HepG2 (cell line): Measurements from ENCODE around the gene ZNF23. TPM values are rescaled to one million over a fixed set of nuclear protein-coding genes. Genes with fewer than 3 reads are reported as not detected.

Source experiments
- BCL6 ChIP-seq: IDR thresholded peaks from 2 replicates; pipeline ENCODE4 v1.6.1; 2016; ENCODE audit warnings: missing genetic modification reagents, missing compliant biosample characterization
- CEBPZ ChIP-seq: IDR thresholded peaks from 2 replicates; pipeline ENCODE4 v1.6.1; 2012; ENCODE audit warnings: low read length, improper control_type of control experiment
- ESRRA ChIP-seq: sonication (generic); formaldehyde crosslinking; IDR thresholded peaks from 2 replicates; pipeline ENCODE4 v1.5.1; 2020; ENCODE audit warnings: mild to moderate bottlenecking, low read depth, missing genetic modification reagents
- FOXO1 ChIP-seq: sonication (generic); formaldehyde crosslinking; IDR thresholded peaks from 2 replicates; pipeline ENCODE4 v1.4.0; 2020; ENCODE audit warnings: missing genetic modification reagents
- FUBP1 ChIP-seq: sonication (generic); formaldehyde crosslinking; IDR thresholded peaks from 2 replicates; pipeline ENCODE4 v1.5.1; 2020; ENCODE audit warnings: missing genetic modification reagents, mild to moderate bottlenecking, borderline replicate concordance
- GPN1 ChIP-seq: sonication (generic); formaldehyde crosslinking; IDR thresholded peaks from 2 replicates; pipeline ENCODE4 v1.5.1; 2020; ENCODE audit warnings: missing genetic modification reagents, borderline replicate concordance
- HNF4G ChIP-seq, 2 experiments: sonication (generic) in 1 of 2; formaldehyde crosslinking in 1 of 2; IDR thresholded peaks; 2 replicates each; pipeline versions ENCODE4 v1.4.0 to v1.6.1; 2011 to 2020; ENCODE audit warnings: borderline replicate concordance in 2 of 2, low read depth in 2 of 2, mild to moderate bottlenecking in 2 of 2, low read length in 1 of 2, missing genetic modification reagents in 1 of 2, moderate library complexity in 1 of 2
- MTERF4 ChIP-seq: sonication (generic); formaldehyde crosslinking; IDR thresholded peaks from 2 replicates; pipeline ENCODE4 v1.8.0; 2023; ENCODE audit warnings: mild to moderate bottlenecking, missing genetic modification reagents
- SAFB2 ChIP-seq: sonication (generic); formaldehyde crosslinking; IDR thresholded peaks from 2 replicates; pipeline ENCODE4 v1.5.1; 2020; ENCODE audit warnings: missing genetic modification reagents, low read depth, mild to moderate bottlenecking, borderline replicate concordance
- TBP ChIP-seq: sonication (generic); formaldehyde crosslinking; IDR thresholded peaks from 2 replicates; pipeline ENCODE4 v1.5.0; 2020; ENCODE audit warnings: missing genetic modification reagents
- TBX2 ChIP-seq: sonication (generic); formaldehyde crosslinking; IDR thresholded peaks from 2 replicates; pipeline ENCODE4 v1.5.0; 2020; ENCODE audit warnings: missing genetic modification reagents, mild to moderate bottlenecking, borderline replicate concordance
- THAP7 ChIP-seq: sonication (generic); formaldehyde crosslinking; IDR thresholded peaks from 2 replicates; pipeline ENCODE4 v1.8.1; 2023; ENCODE audit warnings: mild to moderate bottlenecking, missing genetic modification reagents
- ZNF781 ChIP-seq: sonication (generic); formaldehyde crosslinking; IDR thresholded peaks from 2 replicates; pipeline ENCODE4 v1.5.1; 2020; ENCODE audit warnings: borderline replicate concordance, mild to moderate bottlenecking, missing genetic modification reagents; ENCODE audit errors: not compliant biosample characterization
- polyA plus RNA-seq, 8 experiments: library from polyadenylated mRNA; depleted of rRNA in 3 of 8; stranded (reverse) in 7 of 8; unstranded in 1 of 8; fragments of >200 nt; fragmentation: Illumina TruSeq in 4 of 8; extraction: Trizol in 4 of 8; gene quantifications; 2 replicates each; pipeline versions ENCODE4 v1.2.1 to v1.2.3, GENCODE V29; 2011 to 2016; ENCODE audit warnings: low read depth in 4 of 8, missing spikeins in 1 of 8, mixed read lengths in 1 of 8; ENCODE audit not compliant: insufficient read depth in 1 of 8
- total RNA-seq, 5 experiments: library from RNA; depleted of rRNA; stranded (reverse); fragments of >200 nt; fragmentation: Illumina TruSeq; extraction: Trizol; gene quantifications; 2 replicates each; pipeline ENCODE4 v1.2.3, GENCODE V29; 2016; ENCODE audit warnings: low read depth in 1 of 5
- TF ChIP-seq, protein P1 (sequence below): sonication (generic); formaldehyde crosslinking; conservative IDR thresholded peaks from 2 replicates; pipeline ENCODE4 v1.8.1; 2023; ENCODE audit warnings: missing genetic modification reagents
- TF ChIP-seq, protein P2 (sequence below): sonication (generic); formaldehyde crosslinking; IDR thresholded peaks from 2 replicates; pipeline ENCODE4 v1.9.0; 2022; ENCODE audit warnings: missing genetic modification reagents, mild to moderate bottlenecking, borderline replicate concordance

The ZNF23 gene
- total and polyA plus RNA-seq, 2 of the 13 experiments (the other 11 are each of a cell fraction or from before 2014, with no cell fraction given), result 8.6 to 12.2 TPM

DNA sequence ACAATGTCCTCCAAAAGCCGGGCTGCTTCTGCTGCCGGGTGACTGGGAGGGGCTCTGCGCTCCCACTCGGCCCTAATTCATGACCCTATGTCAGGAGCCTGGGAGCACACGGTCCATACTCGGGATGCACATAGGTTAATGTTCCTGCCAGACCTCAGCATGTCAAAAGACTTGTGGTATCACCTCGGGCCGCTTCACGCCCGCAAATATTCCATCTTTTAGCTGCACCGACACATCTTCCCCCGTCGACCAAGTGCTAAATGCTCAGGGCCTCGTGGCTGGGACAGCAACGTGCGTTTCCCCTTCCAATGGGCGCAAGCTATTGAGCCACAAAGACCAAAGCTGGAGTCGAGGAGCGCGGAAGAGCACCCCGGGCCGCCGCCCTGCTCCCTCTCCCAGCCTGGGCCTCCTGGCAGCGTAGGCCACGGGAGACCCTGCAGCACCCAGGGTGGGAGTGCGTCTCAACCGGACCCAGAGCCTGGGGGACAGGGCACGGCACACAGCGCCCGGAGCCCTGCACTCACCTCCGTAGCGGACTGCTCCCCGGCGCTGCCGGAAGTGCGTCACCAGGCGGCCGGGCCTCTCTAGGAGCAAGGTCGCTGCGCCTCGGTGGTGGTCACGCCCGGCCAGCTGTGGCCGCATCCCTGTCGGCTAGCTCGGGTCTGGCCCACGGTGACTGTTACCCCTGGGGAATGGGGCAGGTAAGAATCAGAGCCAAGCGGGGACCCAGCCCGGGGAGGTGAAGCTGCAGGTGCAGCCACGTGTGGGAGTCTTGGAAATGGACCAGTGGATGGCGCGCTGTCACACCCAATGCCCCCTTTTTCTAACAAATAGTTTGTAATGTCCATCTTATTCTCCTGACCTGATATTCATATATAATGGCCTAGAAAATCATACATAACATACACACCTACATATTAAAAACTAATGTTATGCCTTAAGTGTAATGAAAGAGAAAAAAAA, at the start of gene ZNF23 (continued):
- peak; percentile 85; the same call in 1 of the 2 replicates for TF ChIP-seq FUBP1
- TF ChIP-seq THAP7, result no peak; the same call in 1 of the 2 replicates
- peak; percentile 77 for TF ChIP-seq BCL6 (CRISPR knock-in tag)
- TF ChIP-seq ZNF781, result peak; percentile 94
- TF ChIP-seq TBX2, result peak; percentile 94
- TF ChIP-seq GPN1, result peak; percentile 91; the same call in 1 of the 2 replicates
- TF ChIP-seq, protein P1, sequence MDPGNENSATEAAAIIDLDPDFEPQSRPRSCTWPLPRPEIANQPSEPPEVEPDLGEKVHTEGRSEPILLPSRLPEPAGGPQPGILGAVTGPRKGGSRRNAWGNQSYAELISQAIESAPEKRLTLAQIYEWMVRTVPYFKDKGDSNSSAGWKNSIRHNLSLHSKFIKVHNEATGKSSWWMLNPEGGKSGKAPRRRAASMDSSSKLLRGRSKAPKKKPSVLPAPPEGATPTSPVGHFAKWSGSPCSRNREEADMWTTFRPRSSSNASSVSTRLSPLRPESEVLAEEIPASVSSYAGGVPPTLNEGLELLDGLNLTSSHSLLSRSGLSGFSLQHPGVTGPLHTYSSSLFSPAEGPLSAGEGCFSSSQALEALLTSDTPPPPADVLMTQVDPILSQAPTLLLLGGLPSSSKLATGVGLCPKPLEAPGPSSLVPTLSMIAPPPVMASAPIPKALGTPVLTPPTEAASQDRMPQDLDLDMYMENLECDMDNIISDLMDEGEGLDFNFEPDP, result no peak
- TF ChIP-seq HNF4G (IDR thresholded peaks at IDR 0.05; ENCODE audit: borderline replicate concordance, low read depth, low read length), result no peak
- peak; percentile 90; the same call in 1 of the 2 replicates for TF ChIP-seq HNF4G (CRISPR knock-in tag; IDR thresholded peaks at IDR 0.05; ENCODE audit: borderline replicate concordance, low read depth)
- TF ChIP-seq, protein P2, sequence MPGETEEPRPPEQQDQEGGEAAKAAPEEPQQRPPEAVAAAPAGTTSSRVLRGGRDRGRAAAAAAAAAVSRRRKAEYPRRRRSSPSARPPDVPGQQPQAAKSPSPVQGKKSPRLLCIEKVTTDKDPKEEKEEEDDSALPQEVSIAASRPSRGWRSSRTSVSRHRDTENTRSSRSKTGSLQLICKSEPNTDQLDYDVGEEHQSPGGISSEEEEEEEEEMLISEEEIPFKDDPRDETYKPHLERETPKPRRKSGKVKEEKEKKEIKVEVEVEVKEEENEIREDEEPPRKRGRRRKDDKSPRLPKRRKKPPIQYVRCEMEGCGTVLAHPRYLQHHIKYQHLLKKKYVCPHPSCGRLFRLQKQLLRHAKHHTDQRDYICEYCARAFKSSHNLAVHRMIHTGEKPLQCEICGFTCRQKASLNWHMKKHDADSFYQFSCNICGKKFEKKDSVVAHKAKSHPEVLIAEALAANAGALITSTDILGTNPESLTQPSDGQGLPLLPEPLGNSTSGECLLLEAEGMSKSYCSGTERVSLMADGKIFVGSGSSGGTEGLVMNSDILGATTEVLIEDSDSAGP (CRISPR knock-in tag), result peak; percentile 96
- TF ChIP-seq FOXO1, result peak; percentile 75; the same call in 1 of the 2 replicates
- peak; percentile 76; the same call in 1 of the 2 replicates for TF ChIP-seq ESRRA (CRISPR knock-in tag)
- TF ChIP-seq TBP, result 0 out of 2 replicates have a peak, but pooled peaks have one; percentile 92
- peak; percentile 92 for TF ChIP-seq SAFB2 (CRISPR knock-in tag)
- 0 out of 2 replicates have a peak, but pooled peaks have one; percentile 41 for TF ChIP-seq MTERF4 (CRISPR knock-in tag)
- TF ChIP-seq CEBPZ, result no peak
